Activated CD8-positive, alpha-beta memory T cell treated with anti-CD3 and anti-CD28 coated beads for 36 hours (primary cell): ENCODE measurements around the gene DAND5. TPM values are rescaled to one million over a fixed set of nuclear protein-coding genes. Genes with fewer than 3 reads are reported as not detected.

Experiments used
- CTCF ChIA-PET: fragments of 350-600 bp; sonication (Branson Sonifier 250); formaldehyde crosslinking; loops from one replicate; lab custom pipeline; 2021; ENCODE audit warnings: antibody characterized with exemption; lab: Charles Lee
- POLR2A ChIA-PET: fragments of 350-600 bp; sonication (Branson Sonifier 250); formaldehyde crosslinking; loops from one replicate; lab custom pipeline; 2021; ENCODE audit warnings: antibody characterized with exemption; lab: Charles Lee
- total RNA-seq, 2 experiments: library from RNA; stranded (reverse); gene quantifications; one replicate each; pipeline ENCODE4 v1.2.3, GENCODE V29; 2021

The DAND5 gene
- total RNA-seq, 2 experiments from 2014 or later: not detected

DNA sequence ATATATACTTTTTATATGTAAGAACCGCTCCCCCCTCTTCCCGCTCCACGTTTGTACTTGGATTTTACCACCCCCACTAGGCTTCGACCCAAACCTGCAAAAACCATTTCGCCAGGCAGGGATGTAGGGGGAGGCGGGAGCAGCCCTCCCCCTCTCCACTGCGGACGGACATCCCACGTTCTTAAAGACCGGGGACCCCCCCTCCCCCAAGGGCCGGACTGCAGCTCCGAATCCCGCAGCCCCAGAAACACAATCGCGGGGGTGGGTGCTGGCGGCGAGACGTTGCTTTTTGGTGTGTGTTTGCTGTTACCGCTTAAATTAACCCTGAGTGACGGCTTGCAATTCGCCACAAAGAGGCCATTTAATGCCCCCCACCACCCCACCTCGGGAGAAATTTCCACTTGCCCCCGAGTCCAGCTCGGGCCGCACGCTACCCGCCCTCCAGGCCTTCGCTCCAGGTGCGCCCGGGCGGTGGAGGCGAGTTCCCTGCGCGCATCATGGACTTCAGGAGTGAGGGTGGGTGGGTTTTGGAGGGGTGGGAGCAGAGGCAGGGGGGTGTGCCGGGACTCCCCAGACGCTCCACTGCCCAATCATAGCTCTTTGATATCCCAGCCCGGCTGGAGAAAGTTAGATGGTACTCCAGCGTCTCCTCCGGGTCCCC is 41.7 kb downstream of the DAND5 start:
- ChIA-PET CTCF (interaction anchor here (1.1 to 1.9 kb wide), 3 partner anchors 17 to 83 kb away, joined by 3 to 10 read pairs (median 3); no protein-coding TSS in a partner anchor), POLR2A (no interaction called here)

DNA sequence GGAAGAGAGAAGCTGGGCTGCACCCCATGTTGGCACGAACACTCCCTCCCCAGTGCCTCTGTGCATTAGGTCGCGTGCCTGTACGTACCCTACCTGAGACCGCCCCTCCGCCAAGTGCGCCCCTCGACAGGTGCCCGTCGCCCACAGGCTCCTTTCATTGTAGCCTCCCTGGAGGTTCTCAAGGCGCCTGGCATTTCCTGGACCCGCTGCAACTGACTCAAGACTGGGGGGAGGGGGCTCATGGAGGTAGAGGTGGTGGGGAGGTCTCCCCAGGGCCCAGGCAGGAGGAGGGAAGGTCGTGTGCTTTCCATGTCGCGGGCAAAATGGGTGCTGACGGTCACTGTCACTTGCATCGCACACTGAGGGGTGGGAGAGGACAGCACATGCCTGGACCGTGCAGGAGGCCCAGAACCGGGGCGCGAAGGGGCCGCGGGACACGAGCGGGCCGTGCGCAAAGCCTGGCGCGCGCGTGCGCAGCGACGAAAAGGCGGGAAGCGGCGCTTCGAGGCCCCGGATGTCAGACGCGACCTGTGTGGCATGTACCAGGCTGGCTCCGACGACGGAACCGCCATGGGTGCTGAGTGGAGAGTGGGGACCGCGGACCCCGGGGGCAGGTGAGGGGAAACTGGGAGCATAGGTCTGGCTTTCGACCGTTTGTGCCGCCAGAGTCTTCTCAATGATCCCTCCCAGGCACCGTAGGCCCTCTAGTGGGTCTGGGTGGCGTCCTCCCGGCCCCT is 42.4 kb downstream of the DAND5 start:
- POLR2A ChIA-PET: no interaction called here

DNA sequence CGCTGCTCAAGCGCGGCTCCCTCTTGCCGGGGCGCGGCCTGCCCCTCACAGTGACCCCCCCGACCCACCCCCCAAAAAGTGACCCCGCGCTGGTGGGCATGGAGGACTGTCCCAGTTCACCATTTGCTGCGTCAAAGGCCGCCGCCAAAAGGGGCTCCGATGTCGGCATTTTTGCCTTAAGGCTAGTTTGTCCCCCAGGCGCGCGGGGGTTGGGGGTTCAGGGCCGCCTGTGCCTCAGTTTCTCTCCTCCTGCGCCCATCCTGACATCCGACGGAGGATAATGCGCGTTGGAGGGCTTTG is 43.0 kb downstream of the DAND5 start:
- ChIA-PET CTCF (interaction anchor here (2.3 kb wide), 1 partner anchor 47 kb away, joined by 7 read pairs; no protein-coding TSS in a partner anchor), POLR2A (no interaction called here)

More for the DNA sequence above, 42.4 kb downstream of the DAND5 start:
- CTCF ChIA-PET: interaction anchor here (1.5 to 1.9 kb wide), 2 partner anchors 46 to 82 kb away, joined by 3 to 10 read pairs; no protein-coding TSS in a partner anchor

DNA sequence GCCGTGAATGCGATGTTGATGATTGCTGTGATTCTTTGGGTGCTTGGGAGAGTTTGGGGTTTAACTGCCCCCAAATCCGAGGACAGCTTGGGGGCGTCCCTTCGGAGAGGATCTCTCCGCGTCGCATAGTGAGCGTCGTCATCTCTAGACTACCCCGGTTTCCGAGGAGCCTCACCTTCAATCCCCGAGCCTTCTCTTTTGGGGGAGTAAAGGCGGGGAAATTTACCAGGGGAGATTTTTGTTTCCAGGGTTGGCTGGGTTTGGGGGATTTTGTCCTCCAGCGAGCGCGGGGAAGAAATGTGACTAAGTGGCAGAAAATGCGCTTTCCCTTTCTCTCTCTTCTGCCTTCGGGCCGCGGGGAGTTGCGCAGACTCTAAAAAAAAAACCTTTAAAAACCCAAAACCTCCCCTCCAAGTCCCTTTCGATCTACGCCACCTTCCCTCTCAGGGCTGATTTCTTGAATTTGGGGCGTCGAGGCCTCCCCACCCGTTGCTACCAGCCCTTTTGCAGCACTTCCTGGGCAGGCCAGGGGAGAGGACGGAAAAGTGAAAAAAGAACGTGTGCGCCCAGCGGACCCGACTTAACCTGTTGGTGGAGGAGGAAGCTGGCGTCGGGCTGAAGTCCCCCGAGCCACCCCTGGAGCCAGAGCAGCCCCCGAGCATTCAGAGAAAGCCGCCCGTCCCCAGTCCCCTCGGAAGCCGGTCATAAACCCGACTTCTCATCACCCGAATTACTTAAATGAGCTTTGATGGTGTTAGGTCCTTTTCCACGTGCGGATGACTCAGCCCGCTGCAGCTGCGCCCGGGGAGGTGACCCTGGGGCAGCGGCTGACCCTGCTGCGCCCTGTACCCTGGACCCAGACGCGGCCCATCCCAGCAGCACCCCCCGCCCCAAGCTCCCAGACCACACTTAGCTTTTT is 43.6 kb downstream of the DAND5 start:
- CTCF ChIA-PET: interaction anchor here (0.6 to 2.3 kb wide), 13 partner anchors 9 to 393 kb away, joined by 3 to 10 read pairs (median 3); no protein-coding TSS in a partner anchor
- POLR2A ChIA-PET: interaction anchor here (0.7 to 1.1 kb wide), 3 partner anchors 8 to 59 kb away, joined by 3 read pairs; no protein-coding TSS in a partner anchor

DNA sequence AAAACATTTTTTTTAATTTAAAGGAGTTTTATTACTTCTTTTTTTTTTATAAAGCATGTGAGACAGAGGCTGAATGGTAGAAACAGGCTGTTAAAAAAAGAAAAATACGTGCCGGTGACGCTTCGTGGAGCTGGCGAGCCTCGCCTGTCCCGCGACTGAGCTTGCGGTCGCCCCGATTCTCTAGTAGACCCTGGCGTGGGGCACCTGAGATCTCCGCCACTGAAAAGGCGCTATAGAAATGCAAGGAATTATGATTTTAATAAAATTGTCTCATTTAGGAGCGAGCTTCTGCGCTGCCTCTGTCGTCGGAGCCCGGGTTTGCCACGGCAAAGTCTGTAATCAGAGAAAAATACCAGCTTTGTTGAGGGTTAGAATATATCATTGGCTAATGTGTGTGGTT is 44.3 kb downstream of the DAND5 start:
- POLR2A ChIA-PET: interaction anchor here (0.7 to 1.1 kb wide), 3 partner anchors 8 to 60 kb away, joined by 3 read pairs; no protein-coding TSS in a partner anchor

DNA sequence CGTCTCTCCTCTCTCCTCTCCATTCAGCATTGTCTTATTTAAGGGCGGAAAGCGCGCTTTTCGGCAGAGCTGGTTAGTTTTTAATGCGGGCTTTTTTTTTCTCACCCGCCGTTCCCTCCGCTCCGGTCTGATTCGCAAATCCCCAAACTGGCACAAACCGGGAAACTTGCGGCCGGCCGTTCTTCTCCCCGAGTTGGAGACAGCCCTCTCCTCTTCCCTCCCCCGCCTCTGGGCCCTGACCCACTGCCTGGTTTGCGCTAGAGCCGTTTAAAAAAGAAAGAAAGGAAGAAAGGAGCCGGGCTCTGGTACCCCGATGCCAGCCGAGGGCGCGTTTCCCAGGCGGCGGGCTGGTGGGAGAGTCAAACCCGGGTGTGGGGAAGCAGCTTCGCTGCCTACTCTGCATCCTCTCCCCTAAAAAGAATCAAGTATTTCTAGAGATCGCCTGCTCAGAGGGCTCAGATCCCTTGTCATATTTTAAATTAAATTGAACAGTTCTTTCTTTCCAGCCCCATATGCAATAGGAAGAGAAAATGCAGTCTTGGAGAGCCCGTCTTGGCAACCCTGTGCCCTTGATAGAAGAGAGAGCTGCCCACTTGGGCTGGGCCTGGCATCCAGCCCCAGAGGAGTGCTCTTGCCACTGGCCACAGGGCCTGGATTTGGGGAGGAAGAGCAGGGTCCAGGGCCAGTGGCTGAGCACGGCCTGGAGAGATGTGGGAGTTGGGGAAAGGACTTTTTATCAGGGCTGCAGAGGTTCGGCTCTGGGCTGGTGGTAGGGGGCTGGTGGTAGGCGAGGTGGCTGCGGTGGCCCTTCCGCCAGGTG is 44.9 kb downstream of the DAND5 start:
- CTCF ChIA-PET: interaction anchor here (0.6 to 2.3 kb wide), 12 partner anchors 9 to 395 kb away, joined by 3 to 10 read pairs (median 3); no protein-coding TSS in a partner anchor
- POLR2A ChIA-PET: interaction anchor here (0.5 to 1.1 kb wide), 4 partner anchors 9 to 61 kb away, joined by 3 read pairs; no protein-coding TSS in a partner anchor

More for the DNA sequence above, 44.3 kb downstream of the DAND5 start:
- CTCF ChIA-PET: interaction anchor here (0.6 to 2.3 kb wide), 13 partner anchors 10 to 394 kb away, joined by 3 to 10 read pairs (median 3); no protein-coding TSS in a partner anchor

DNA sequence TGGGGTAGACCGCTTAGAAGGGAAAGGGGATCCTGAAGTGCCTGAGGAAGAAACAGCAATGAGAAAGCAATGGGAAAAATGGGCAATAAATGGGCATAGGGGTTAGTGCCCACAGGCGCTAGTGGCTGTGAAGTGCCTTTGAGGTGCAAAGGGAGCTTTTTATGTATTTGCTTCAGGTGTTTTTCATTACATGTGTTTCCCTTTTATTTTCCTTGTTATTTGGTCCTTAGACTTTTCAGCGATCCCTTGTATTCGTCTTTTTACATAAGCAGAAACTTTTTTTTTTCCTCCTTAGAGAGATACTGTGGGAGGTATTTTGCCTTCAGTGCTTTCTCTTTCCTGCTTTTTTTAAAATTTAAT is 45.5 kb downstream of the DAND5 start:
- ChIA-PET POLR2A (no interaction called here), CTCF (interaction anchor here (0.8 kb wide), 1 partner anchor 18 kb away, joined by 3 read pairs; no protein-coding TSS in a partner anchor)

DNA sequence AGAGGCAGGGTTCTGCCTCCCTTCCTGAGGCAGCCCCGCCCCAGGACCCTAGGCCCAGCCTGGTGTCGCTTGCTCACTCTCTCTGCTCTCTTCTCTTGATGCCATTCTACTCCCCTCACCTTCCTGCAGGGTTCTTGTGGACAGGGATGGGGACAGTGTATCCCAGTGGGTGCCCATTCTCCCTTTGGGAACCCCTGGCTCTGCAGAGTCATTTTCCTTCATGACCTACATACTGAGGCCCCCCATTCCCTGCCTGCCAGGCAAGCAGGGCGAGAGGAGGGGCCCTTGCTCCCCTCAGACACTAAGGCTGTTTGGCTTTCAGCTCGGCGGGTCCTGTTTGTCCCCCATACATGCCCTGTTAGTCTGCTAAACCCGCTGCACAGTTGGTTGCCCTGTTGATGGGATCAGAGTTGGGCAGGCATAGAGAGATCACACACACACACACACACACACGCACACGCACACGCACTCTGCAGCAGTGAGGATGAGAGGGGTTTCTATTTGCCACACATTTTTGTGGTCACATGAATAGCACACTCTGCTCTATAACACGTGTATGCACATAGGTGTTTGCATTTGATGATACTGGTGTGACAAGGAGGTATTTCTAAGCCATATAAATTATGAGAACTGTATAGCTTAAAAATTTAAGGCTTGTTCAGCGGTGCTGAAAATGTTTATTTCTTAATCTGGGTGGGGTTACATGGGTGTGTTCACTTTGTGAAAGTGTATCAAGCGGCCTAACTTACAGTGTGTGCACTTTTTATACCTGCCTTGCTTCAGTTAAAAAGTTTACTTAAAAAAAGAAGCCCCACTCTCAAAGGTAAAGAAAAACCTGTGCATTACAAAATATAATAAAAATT is 46.2 kb downstream of the DAND5 start:
- ChIA-PET CTCF (no interaction called here), POLR2A (interaction anchor here (0.8 kb wide), 1 partner anchor 91 kb away, joined by 3 read pairs; no protein-coding TSS in a partner anchor)

DNA sequence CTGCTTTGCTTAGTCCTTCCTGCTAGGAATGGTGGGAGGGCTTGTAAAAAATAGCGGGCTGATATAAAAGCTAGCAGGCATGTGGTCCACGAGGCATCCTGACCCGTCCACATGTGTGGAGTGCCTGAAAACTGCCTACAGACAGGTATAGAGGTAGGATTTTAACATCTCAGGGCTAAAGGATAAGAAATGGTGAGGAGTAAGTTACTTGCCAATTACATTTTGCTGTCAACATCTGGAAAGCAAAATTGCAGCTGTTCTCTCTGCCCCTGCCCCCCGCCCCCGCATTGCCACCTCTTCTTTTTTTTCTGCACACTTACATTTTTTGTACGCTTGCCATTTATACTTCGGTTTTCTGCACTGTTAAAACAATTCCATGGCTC is 46.9 kb downstream of the DAND5 start:
- ChIA-PET POLR2A (interaction anchor here (0.8 kb wide), 1 partner anchor 92 kb away, joined by 3 read pairs; no protein-coding TSS in a partner anchor), CTCF (no interaction called here)

DNA sequence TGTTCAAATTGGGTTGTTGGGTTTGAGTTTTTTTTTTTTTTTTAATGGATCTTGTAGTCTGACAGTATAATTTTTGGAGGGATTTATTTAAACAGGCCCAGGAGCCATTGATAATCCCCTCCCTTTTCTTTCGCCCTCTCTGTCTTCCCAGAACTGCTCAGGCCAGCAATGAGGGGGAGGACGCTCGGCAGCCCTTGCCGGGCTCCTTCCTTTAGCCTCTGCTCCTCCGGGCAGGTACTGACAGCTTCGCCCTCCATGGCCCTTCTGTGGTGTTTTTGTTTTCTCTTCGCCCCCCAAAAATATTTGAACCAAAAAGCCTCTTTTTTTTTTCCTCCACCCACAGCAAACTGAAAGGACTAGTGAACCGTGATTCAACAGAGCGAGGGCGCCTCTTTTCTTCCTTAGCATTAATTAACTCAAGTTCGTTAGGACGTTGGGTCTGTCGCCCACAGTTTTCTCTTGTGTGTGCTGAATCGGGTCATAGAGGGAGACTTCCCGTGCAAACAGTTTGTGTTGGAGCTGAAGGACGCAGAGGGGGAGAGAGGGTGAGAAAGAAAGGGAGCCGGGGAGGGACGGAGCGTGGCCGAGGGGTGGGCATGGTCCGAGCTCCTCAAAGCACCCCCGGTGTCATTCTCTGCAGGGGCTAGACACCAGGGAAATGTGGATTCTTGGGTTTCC is 47.4 kb downstream of the DAND5 start:
- CTCF ChIA-PET: interaction anchor here (0.6 kb wide), 1 partner anchor 75 kb away, joined by 3 read pairs; no protein-coding TSS in a partner anchor
- POLR2A ChIA-PET: interaction anchor here (0.8 kb wide), 1 partner anchor 92 kb away, joined by 3 read pairs; no protein-coding TSS in a partner anchor

DNA sequence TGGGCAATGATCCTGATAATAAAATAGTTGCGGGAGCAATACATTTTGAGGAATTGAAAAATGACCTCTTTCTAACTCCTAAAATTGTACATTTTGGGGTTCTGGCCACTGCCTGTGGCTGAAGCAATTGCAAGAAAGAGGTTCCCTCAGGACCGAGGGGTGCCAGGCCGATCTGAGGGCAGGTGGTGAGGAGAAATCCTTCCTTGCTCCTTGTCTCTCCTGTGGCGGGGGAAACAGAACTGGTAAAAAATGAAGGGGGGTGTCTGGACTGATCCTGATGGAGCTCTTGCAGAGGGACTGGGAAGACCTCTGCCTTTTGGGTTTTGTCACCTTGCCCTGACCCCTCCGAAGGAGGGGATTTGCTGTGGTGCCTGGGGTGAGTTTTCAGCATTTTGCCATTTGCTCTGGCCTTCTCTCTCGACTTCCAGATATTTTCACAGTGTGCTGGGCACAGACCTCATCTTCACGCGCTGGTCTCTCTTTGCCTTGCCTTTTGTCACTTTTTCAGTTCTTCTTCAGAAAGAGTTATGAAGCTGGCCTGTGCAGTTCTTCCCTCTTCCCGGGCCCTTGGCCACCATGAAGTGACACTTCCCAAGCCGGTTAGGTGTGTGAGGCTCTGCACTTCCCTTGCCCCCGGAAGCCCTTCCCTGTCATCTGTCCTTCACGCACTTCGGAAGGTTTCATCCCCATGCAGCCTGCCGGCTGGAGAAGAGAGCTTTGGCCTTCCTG is 48.1 kb downstream of the DAND5 start:
- ChIA-PET CTCF (interaction anchor here (0.6 to 1.5 kb wide), 4 partner anchors 44 to 77 kb away, joined by 3 read pairs; no protein-coding TSS in a partner anchor), POLR2A (interaction anchor here (0.7 kb wide), 1 partner anchor 203 kb away, joined by 6 read pairs; no protein-coding TSS in a partner anchor)

DNA sequence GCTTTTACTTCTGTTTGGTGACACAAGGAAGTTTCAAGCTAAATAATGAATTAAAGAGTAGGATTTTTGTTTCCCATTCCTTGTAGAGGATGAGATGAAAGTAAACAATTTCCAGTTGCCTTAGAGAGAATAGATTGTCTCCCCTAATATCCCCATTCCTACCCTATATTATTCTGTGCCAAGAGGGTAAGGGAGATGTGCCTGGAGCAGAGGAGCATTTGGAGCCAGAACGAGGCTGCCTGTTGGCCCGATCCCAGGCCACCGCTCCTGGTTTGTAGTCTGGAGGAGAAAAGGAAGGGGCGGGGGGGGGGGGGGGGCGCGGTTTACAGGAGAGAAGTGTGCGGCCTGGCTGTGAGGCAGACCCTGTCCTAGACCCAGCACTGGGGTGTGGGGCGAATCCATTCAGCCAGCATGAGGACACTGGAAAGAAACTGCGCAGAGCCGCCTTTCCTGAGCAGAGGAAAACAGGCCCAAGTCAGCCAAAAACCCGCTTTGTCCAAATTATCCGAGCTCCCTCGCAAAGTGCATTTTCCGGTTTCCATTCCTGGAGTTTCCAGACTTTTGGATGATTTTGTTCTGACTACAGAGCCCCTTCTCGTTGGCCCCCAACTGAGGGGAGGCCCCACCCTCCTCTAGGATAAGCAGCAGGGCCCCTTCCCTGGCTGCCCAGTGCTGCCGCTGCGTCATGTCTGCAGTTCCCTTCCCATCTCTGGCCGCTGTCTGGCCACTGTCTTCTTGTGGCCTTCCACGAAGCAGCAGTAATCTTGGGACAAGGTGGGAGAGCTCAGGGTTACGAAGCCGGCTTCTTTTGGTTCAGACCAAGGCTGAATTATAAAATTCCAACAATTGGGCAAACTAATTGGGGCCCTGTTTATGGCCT is 48.9 kb downstream of the DAND5 start:
- ChIA-PET CTCF (interaction anchor here (1.0 to 1.5 kb wide), 3 partner anchors 43 to 77 kb away, joined by 3 read pairs; no protein-coding TSS in a partner anchor), POLR2A (interaction anchor here (0.7 kb wide), 1 partner anchor 202 kb away, joined by 6 read pairs; no protein-coding TSS in a partner anchor)

DNA sequence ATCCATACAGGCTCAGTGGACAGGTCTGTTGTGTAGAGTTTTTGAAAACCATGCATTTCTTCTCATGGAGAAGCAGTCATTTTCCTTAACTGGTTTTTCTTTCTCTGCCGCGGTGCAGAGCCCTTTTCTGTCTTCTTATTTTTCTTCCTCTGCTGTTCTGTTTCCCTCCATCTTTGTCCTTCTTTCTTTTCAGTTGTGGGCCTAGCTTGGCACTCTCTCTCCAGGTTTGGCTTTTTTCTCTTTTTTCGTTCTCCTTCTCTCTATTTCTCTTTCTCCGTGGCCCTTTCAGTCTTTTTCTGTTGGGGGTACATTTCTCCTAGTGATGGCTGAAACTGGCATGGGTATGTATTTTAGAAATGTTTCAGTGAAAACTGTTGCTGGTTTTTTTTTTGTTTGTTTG is 50.0 kb downstream of the DAND5 start:
- POLR2A ChIA-PET: interaction anchor here (0.6 kb wide), 1 partner anchor 10 kb away, joined by 3 read pairs; no protein-coding TSS in a partner anchor
- CTCF ChIA-PET: no interaction called here

DNA sequence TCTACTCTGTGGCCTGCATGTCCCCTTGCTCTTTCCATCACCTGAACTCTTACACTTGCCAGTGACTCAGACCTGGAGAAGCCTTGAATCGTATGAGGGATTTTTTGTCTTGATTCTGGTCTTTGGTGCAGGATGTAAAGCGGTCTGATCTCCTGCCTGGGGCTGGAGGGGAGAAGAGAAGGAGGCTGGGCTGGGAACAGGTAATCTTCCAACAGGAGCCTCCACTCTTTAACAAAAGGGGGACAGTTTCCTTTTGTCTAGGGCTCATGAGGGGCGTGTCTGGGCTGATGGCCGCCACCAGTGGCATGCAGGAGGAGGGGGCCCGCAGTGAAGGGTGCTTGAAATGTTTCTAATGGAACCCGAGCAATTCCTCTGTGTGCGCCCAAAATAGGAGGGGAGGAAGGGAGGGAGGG is 50.6 kb downstream of the DAND5 start:
- CTCF ChIA-PET: no interaction called here
- POLR2A ChIA-PET: interaction anchor here (0.6 kb wide), 1 partner anchor 9 kb away, joined by 3 read pairs; no protein-coding TSS in a partner anchor
